Fibroblast of lung (primary cell): ENCODE data around the gene GEN1. TPM values are rescaled to one million over a fixed set of nuclear protein-coding genes. Genes with fewer than 3 reads are reported as not detected.

Source experiments
- DNase-seq, 2 donors: peaks; one replicate each; pipeline versions ENCODE4 v3.0.0 to v3.0.0-alpha.2; 2010; ENCODE audit warnings: low read depth in 2 of 2
- H2AFZ ChIP-seq: 2 replicates; pipeline ENCODE4 v1.5.1; 2012; ENCODE audit warnings: low read length, control low read depth, inconsistent platforms
- H3K27ac ChIP-seq: 2 replicates; pipeline ENCODE4 v1.5.1; 2011; ENCODE audit warnings: low read length, control low read depth; ENCODE audit not compliant: insufficient read depth
- H3K27me3 ChIP-seq: 2 replicates; pipeline ENCODE4 v1.5.1; 2011; ENCODE audit warnings: mild to moderate bottlenecking, low read length; ENCODE audit not compliant: control insufficient read depth, insufficient read depth
- H3K36me3 ChIP-seq: 2 replicates; pipeline ENCODE4 v1.5.1; 2011; ENCODE audit warnings: low read length; ENCODE audit not compliant: control insufficient read depth, insufficient read depth
- H3K4me1 ChIP-seq: 2 replicates; pipeline ENCODE4 v1.5.1; 2011; ENCODE audit warnings: low read length; ENCODE audit not compliant: control insufficient read depth, insufficient read depth; ENCODE audit errors: extremely low read depth
- H3K4me2 ChIP-seq: 2 replicates; pipeline ENCODE4 v1.5.1; 2011; ENCODE audit warnings: low read length, control low read depth; ENCODE audit not compliant: insufficient read depth; ENCODE audit errors: extremely low read depth
- H3K4me3 ChIP-seq, 4 experiments: fragments of 200-600 bp in 1 of 4; sonication (generic) in 1 of 4; replicated peaks in 1 of 4; 2 replicates each; pipeline ENCODE4 v1.5.1; 2011 to 2016; ENCODE audit warnings: low read length in 4 of 4, low read depth in 3 of 4, mild to moderate bottlenecking in 3 of 4, control low read depth in 2 of 4, inconsistent platforms in 1 of 4, mixed read lengths in 1 of 4; ENCODE audit not compliant: insufficient read depth in 1 of 4; ENCODE audit errors: control extremely low read depth in 1 of 4
- H3K79me2 ChIP-seq: 2 replicates; pipeline ENCODE4 v1.5.1; 2012; ENCODE audit warnings: mild to moderate bottlenecking, low read length, inconsistent platforms; ENCODE audit not compliant: control insufficient read depth, insufficient read depth
- H3K9ac ChIP-seq: 2 replicates; pipeline ENCODE4 v1.5.1; 2011; ENCODE audit warnings: mild to moderate bottlenecking, low read length, control low read depth; ENCODE audit not compliant: insufficient read depth
- H3K9me3 ChIP-seq: 2 replicates; pipeline ENCODE4 v1.5.1; 2012; ENCODE audit warnings: low read depth, low read length; ENCODE audit not compliant: control insufficient read depth, insufficient read depth
- H4K20me1 ChIP-seq: 2 replicates; pipeline ENCODE4 v1.5.1; 2011; ENCODE audit warnings: low read length; ENCODE audit not compliant: control insufficient read depth, insufficient read depth; ENCODE audit errors: extremely low read depth
- EZH2 ChIP-seq: IDR thresholded peaks from 2 replicates; pipeline ENCODE4 v1.5.1; 2012; ENCODE audit warnings: low read length, control low read depth, mild to moderate bottlenecking; ENCODE audit errors: missing control alignments
- polyA plus RNA-seq, 2 donors: library from polyadenylated mRNA; depleted of rRNA in 1 of 2; stranded (reverse) in 1 of 2; unstranded in 1 of 2; fragments of >200 nt; gene quantifications; 2 replicates each; pipeline ENCODE4 v1.2.1, GENCODE V29; 2011 to 2012; ENCODE audit warnings: missing spikeins in 1 of 2
- total RNA-seq: library from RNA; depleted of rRNA; stranded (reverse); fragments of >200 nt; gene quantifications from 2 replicates; pipeline ENCODE4 v1.2.1, GENCODE V29; 2014
- TF ChIP-seq, protein P1 (sequence below), 2 donors: IDR thresholded peaks in 1 of 2; conservative IDR thresholded peaks in 1 of 2; 1 replicate in 1 of 2; 2 replicates in 1 of 2; pipeline ENCODE4 v1.5.1; 2011 to 2012; ENCODE audit warnings: low read length in 2 of 2, control low read depth in 1 of 2, inconsistent platforms in 1 of 2, low read depth in 1 of 2, mild to moderate bottlenecking in 1 of 2

Gene GEN1
- total and polyA plus RNA-seq, 2 donors (not counting 1 experiment from before 2014, with no cell fraction given), result 5.0 to 5.6 TPM

GRCh38 chr2:17740203-17740602 is 13.7 kb upstream of the GEN1 start:
- Histone ChIP-seq H3K36me3 (no peaks in the 10 kb centered on the region), H3K79me2 (no peaks in the 10 kb centered on the region), H2AFZ (no peak overlapping the region), H3K9ac (no peak overlapping the region), H3K4me3 (no peak overlapping the region), H4K20me1 (no peaks in the 10 kb centered on the region), H3K27ac (no peak overlapping the region), H3K9me3 (no peaks in the 10 kb centered on the region), H3K4me2 (no peak overlapping the region), H3K4me1 (no peaks in the 10 kb centered on the region), H3K27me3 (no peaks in the 10 kb centered on the region)
- no peak for DNase-seq
- TF ChIP-seq, protein P1, sequence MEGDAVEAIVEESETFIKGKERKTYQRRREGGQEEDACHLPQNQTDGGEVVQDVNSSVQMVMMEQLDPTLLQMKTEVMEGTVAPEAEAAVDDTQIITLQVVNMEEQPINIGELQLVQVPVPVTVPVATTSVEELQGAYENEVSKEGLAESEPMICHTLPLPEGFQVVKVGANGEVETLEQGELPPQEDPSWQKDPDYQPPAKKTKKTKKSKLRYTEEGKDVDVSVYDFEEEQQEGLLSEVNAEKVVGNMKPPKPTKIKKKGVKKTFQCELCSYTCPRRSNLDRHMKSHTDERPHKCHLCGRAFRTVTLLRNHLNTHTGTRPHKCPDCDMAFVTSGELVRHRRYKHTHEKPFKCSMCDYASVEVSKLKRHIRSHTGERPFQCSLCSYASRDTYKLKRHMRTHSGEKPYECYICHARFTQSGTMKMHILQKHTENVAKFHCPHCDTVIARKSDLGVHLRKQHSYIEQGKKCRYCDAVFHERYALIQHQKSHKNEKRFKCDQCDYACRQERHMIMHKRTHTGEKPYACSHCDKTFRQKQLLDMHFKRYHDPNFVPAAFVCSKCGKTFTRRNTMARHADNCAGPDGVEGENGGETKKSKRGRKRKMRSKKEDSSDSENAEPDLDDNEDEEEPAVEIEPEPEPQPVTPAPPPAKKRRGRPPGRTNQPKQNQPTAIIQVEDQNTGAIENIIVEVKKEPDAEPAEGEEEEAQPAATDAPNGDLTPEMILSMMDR (conservative IDR thresholded peaks at IDR 0.05 in 1 of 2, IDR thresholded peaks at IDR 0.05 in 1 of 2; ENCODE audit: low read depth in 1 of 2, low read length in 2 of 2), result no peak
- TF ChIP-seq EZH2, result no peak

DNA sequence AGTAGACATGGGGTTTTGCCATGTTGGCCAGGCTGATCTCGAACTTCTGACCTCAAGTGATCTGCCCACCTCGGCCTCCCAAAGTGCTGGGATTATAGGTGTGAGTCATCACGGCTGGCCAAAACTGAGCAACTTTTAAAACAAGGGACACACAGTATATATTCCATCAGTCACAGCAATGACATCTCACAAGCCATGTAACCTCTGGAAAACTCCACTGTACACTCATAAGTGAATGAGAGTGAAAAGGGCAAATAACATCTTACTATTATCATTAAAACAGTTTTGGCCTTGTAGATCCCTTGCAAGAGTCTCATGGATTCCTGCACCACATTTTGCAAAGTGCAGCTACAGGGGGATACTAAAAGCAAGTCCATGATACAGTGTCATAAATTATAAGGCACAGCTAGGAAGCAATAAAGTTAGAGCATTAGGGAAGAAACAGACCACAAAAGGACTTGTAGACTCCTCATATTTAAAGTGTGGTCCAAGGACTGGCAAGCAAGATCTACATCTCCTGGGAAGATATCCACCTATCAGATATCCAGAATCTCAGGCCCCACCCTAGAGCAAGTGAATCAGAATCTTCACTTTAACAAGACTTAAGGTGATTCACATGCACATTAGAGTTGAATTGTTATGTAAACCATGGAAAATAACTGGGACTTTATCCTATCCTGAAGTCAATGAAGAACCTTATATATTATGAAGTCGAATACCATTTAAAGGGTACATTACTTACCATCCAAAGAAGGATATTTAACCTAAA is 6.1 kb upstream of the GEN1 start:
- Histone ChIP-seq H3K9ac (no peak overlapping the region), H3K79me2 (peaks cover 41% of the 10 kb centered on the region), H3K9me3 (no peaks in the 10 kb centered on the region), H3K4me3 (no peak overlapping the region), H3K27me3 (no peaks in the 10 kb centered on the region), H3K27ac (no peak overlapping the region), H2AFZ (no peak overlapping the region), H3K36me3 (peaks cover 3% of the 10 kb centered on the region), H3K4me1 (peaks cover 4% of the 10 kb centered on the region), H4K20me1 (no peaks in the 10 kb centered on the region), H3K4me2 (no peak overlapping the region)
- peak in 1 of 2 donors; percentile 42 for DNase-seq
- TF ChIP-seq, protein P1 (conservative IDR thresholded peaks at IDR 0.05 in 1 of 2, IDR thresholded peaks at IDR 0.05 in 1 of 2; ENCODE audit: low read depth in 1 of 2, low read length in 2 of 2), result no peak
- TF ChIP-seq EZH2, result no peak

- H3K4me1 ChIP-seq, result peaks cover 4% of the 10 kb centered on the region
- TF ChIP-seq EZH2, result no peak
- TF ChIP-seq, protein P1 (conservative IDR thresholded peaks at IDR 0.05 in 1 of 2, IDR thresholded peaks at IDR 0.05 in 1 of 2; ENCODE audit: low read depth in 1 of 2, low read length in 2 of 2), result no peak
- H3K27me3 ChIP-seq, result no peaks in the 10 kb centered on the region
- no peak overlapping the region for H3K9ac ChIP-seq
- H3K36me3 ChIP-seq, result peaks cover 3% of the 10 kb centered on the region
- H4K20me1 ChIP-seq, result no peaks in the 10 kb centered on the region
- H3K27ac ChIP-seq, result no peak overlapping the region
- H2AFZ ChIP-seq, result no peak overlapping the region
- H3K9me3 ChIP-seq, result no peaks in the 10 kb centered on the region
- DNase-seq, result no peak
- H3K79me2 ChIP-seq, result peaks cover 47% of the 10 kb centered on the region
- no peak overlapping the region for H3K4me3 ChIP-seq
- H3K4me2 ChIP-seq, result no peak overlapping the region
These were observed 5.2 kb upstream of the GEN1 start for GRCh38 chr2:17748745-17749144.
